Cerebellar cortex (tissue), 1 donor: Measurements from ENCODE around the gene CLIP3.
"Not testable (repeated sequence)": the region's sequence is repeated elsewhere in the genome, so short reads cannot be mapped to it uniquely, and the experiment has no call there.

Source experiments
- DNase-seq: peaks from one replicate; pipeline ENCODE4 v3.0.0-alpha.2; 2015; ENCODE audit warnings: low spot score

CLIP3 gene, protein sequence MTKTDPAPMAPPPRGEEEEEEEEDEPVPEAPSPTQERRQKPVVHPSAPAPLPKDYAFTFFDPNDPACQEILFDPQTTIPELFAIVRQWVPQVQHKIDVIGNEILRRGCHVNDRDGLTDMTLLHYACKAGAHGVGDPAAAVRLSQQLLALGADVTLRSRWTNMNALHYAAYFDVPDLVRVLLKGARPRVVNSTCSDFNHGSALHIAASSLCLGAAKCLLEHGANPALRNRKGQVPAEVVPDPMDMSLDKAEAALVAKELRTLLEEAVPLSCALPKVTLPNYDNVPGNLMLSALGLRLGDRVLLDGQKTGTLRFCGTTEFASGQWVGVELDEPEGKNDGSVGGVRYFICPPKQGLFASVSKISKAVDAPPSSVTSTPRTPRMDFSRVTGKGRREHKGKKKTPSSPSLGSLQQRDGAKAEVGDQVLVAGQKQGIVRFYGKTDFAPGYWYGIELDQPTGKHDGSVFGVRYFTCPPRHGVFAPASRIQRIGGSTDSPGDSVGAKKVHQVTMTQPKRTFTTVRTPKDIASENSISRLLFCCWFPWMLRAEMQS

GRCh38 chr19:36032251-36033104, at the start of gene CLIP3:
CLIP3 (minus strand) TSS chr19:36032873; CDS start chr19:36032357, 516 bp downstream.
- peak; percentile 79 for DNase-seq

GRCh38 chr19:36081894-36082293, 49.2 kb upstream of the CLIP3 start:
- no peak for DNase-seq

DNA sequence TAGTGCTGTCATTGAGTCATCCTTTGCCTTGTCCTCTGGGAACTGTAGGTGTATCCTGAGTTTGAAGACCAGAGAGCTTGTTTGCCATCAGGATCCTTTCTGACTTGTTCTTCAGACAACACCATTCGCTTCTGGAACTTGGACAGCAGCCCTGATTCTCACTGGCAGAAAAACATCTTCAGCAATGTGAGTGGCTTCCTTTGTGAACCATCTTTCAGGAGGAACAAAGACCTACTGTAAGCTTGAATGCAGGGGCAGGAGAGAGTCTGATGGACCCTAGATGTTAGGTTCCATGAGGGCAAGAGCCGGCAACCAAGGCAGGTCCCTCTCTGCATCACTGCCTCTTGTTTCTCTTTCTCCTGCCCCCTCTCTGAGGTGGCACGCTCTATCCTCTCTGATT, 48.7 kb upstream of the CLIP3 start:
- DNase-seq: no peak

GRCh38 chr19:36079389-36079945, 46.8 kb upstream of the CLIP3 start:
- DNase-seq: no peak

- no peak for DNase-seq
These were observed 40.6 kb upstream of the CLIP3 start for GRCh38 chr19:36073121-36073876.

DNA sequence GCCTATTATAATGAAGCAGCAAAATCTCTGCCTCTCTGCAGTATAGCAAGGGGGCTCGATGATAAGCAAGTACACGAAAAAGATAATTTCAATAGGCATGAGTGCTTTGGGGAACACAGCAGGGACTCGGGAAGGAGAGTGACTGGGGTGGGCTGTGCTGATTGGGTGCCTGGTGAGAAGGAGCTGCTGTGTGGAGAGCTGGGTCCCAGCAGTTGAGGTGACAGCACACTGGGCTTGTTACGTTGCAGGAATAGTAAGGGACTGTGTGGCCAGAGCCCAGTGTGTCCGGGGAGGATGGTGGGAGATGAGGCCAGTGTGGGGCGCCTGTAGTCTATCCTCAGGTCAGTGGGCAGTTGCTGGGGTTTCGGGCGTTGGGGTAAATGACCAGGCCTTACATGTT, 39.4 kb upstream of the CLIP3 start:
- no peak for DNase-seq

DNA sequence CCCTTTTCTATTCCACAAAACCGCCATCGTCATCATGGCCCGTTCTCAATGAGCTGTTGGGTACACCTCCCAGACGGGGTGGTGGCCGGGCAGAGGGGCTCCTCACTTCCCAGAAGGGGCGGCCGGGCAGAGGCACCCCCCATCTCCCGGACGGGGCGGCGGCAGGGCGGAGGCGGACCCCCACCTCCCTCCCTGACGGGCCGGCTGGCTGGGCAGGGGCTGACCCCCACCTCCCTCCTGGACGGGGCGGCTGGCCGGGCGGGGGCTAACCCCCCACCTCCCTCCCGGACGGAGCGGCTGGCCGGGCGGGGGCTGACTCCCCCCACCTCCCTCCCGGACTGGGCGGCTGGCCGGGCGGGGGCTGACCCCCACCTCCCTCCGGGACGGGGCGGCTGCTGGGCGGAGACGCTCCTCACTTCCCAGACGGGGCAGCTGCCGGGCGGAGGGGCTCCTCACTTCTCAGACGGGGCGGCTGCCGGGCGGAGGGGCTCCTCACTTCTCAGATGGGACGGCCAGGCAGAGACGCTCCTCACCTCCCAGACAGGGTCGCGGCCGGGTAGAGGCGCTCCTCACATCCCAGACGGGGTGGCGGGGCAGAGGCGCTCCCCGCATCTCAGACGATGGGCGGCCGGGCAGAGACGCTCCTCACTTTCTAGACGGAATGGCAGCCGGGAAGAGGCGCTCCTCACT, 36.3 kb upstream of the CLIP3 start:
- not testable (repeated sequence) for DNase-seq

- no peak for DNase-seq
These were observed 35.0 kb upstream of the CLIP3 start for GRCh38 chr19:36067681-36068080.

GRCh38 chr19:36064826-36065225, 32.2 kb upstream of the CLIP3 start:
- DNase-seq: no peak

DNA sequence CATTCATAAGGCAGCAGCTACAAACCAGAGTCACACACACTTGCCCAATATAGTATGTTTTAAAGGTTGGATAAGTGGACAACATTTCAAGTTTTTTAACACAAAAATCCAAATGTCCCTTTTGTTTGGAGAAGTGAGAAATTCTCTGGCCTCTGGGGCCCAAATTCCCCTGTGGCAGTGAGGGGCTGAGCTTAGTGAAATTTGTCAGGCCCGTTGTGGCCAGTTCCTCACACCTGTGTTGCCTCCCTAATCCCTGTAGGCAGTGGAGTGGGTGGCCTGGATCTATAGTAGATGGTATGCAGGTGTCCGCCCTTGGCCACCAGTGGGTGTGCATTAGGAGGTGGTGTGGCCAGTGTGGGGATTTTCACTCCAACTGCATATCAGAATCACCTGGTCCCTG, 28.7 kb upstream of the CLIP3 start:
- DNase-seq: no peak

DNA sequence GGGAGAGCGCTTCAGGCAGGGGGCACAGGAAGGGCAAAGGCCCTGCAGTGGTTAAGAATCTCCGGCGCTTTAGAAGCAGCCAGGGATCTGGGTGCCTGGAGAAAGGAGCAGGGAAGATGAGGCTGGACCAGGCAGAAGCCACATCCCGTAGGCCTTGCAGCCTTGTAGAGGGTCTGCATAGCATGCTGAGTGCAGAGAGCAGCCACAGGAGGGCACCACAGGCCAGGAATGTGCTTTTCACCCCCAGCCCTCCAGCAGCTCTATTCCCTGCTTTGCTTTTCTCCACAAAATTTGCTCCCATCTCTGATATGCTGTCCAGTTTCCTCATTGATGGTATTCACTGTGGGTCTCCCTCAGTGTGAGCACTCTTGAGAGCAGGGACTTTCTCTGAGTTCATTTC, 27.8 kb upstream of the CLIP3 start:
- peak; percentile 60 for DNase-seq

DNA sequence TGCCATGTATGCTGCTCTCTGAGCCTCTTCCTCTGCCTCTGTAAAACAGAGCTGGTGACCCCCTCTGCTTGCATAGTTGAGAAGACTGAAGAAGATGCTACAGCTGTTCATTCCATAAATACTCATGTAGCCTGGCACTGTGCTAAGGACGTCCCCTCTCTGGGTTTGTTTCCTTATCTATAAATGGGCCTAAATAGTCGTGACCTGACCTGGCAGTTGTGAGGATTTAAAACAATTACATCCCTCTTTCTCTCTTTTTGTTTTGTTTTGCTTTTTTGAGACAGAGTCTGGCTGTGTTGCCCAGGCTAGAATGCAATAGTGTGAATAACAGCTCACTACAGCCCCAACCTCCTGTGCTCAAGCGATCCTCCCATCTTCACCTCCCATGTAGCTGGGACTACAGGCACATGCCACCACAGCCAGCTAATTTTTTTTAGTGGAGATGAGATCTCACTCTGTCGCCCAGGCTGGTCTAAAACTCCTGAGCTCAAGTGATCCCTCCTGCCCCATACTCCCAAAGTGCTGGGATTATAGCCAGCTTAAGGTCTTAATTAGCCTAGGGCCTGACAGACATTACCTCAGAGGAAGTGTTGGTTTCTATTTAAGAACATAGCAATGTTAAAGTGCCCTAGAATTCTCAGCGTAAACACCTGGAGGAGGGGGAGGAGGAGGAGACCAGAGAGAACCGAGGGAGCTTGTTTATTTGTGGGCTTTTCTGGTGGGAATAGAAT, 26.7 kb upstream of the CLIP3 start:
- no peak for DNase-seq

DNA sequence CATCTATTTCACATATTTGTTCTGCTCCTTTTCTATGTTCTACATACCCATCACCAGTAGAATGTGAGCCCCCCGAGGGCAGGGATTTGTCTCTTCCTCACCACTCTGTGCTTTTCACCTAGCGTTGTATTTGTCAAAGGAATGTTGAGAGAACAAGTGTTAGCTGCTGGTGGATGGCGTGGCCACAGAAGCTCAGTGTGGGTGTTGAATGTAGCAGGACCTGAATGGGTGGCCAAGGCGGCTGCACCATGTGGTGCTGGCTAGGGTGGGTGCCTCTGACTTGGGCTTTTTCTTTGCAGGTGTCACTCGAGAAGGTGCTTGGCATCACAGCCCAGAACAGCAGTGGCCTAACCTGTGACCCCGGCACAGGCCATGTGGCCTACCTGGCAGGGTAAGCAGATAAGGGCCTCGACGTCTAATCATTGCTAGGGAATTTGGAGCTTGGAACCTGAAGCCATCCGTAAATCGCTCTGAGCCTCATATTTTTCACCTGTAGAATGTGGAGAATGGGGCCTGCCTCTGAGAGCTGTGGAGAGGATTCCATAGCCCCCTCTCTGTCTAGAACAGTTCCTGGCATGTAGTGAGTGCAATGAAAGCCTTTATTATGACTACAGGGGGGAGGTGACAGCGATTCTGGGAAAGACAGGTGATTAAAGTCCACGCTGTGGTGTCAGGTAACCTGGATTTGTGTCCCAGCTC, 26.0 kb upstream of the CLIP3 start:
- no peak for DNase-seq

- peak; percentile 26 for DNase-seq
These were observed 22.3 kb upstream of the CLIP3 start, which contains the start of gene WDR62 for GRCh38 chr19:36054733-36055686. WDR62 (plus strand) TSS chr19:36054897; CDS start chr19:36054972, 75 bp downstream.

DNA sequence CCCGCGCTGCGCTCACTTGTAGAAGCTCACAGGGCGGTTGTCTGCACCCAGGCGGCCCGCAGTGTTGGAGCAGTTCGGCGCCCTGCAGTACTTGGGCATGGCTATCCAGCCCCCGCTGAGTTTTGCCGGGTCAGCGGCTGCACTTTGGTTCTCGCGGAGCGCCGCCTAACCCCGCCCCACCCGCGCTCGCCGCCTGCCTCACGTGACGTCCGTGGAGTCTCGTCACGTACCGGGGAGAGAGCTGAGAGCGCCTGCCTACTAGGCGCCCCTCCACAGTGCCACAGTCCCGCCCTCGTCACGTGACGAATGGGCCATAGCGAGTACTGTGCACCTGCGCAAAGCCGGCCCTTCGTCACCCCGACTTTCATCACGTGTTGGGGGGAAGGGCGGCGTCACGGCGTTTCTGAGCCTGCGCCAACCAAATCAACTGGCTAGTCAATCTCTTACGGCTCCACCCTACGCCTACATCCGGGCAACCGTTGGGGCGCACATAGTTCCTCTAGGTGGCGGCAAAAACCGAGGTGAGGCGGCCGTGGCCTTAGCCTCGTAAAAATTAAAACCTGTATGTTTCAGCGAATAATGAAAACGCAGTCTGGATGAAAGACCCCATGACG, 21.6 kb upstream of the CLIP3 start, which contains the start of gene THAP8:
TSS of gene THAP8 (minus strand) at position 167 of the 614 bp plus-strand sequence. CDS start at position 99, 68 bp downstream.
- peak; percentile 99 for DNase-seq

DNA sequence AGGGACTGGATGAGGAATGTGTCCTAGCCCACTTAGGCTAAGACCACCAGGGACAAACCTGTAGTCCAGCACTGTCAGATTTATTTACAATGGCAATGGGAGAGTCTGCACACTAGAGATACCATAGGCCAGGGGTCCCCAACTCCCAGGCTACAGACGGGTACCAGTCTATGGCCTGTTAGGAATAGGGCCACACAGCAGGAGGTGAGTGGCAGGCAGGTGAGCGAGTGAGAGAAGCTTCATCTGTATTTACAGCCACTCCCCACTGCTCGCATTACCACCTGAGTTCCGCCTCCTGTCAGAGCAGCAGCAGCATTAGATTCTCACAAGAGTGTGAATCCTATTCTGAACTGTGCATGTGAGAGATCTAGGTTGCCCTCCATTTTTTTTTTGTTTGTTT, 19.0 kb upstream of the CLIP3 start:
- no peak for DNase-seq

GRCh38 chr19:36051236-36051635, 18.6 kb upstream of the CLIP3 start:
- peak; percentile 67 for DNase-seq
